Measurements from ENCODE around the gene ARL6IP4. TPM values are rescaled to one million over a fixed set of nuclear protein-coding genes. Genes with fewer than 3 reads are reported as not detected.
A peak's percentile ranks its signal among the peaks of the same experiment; 100 is the strongest.
"Not testable (repeated sequence)": the region's sequence is repeated elsewhere in the genome, so short reads cannot be mapped to it uniquely, and the experiment has no call there.

ARL6IP4 gene
- 100 to 1,000 TPM; 132 to 202 (median 187) TPM for polyA plus RNA-seq (ENCODE audit: low read depth in 6 of 6)

GRCh38 chr12:122980183-122981035, at the start of gene ARL6IP4:
ARL6IP4 (plus strand) TSS chr12:122980681; CDS start chr12:122981140, 459 bp downstream.
- H3K36me3 Mint-ChIP-seq: peaks cover 0 to 7% of the 10 kb centered on the region in 2 donors
- H3K9me3 Mint-ChIP-seq: no peaks in the 10 kb centered on the region
- no peaks in the 10 kb centered on the region for H3K27me3 Mint-ChIP-seq
- ATAC-seq (ENCODE audit: low read depth in 2 of 2) (peak; percentile 80 to 83), DNase-seq (peak; percentile 65)
- H3K4me1 Mint-ChIP-seq: peaks cover 34 to 67% (median 55%) of the 10 kb centered on the region in 3 donors
- H3K4me3 Mint-ChIP-seq: peak within 1 kb of the TSS; percentile 88 to 95 (median 92)
- H3K27ac Mint-ChIP-seq: peak within 1 kb of the TSS; percentile 44 to 90 (median 76)

- no peak for ATAC-seq (ENCODE audit: low read depth in 2 of 2)
- Mint-ChIP-seq H3K9me3 (peaks cover 0 to 2% (median 0%) of the 10 kb centered on the region in 7 donors), H3K36me3 (no peaks in the 10 kb centered on the region), H3K4me3 (no peak overlapping the region), H3K4me1 (peaks cover 11 to 39% (median 15%) of the 10 kb centered on the region in 3 donors), H3K27ac (peak overlapping the region in 1 of 6 donors; percentile 78), H3K27me3 (no peaks in the 10 kb centered on the region)
- no peak for DNase-seq
These were observed 48.3 kb upstream of the ARL6IP4 start for GRCh38 chr12:122932207-122932606.

GRCh38 chr12:122934722-122935121, 45.8 kb upstream of the ARL6IP4 start:
- ATAC-seq (ENCODE audit: low read depth in 2 of 2) (no peak), DNase-seq (no peak)
- Mint-ChIP-seq H3K9me3 (peaks cover 0 to 2% (median 0%) of the 10 kb centered on the region in 7 donors), H3K27me3 (no peaks in the 10 kb centered on the region), H3K27ac (peak overlapping the region in 1 of 6 donors; percentile 78), H3K4me3 (peak overlapping the region in 2 of 8 donors; percentile 29 to 40), H3K36me3 (no peaks in the 10 kb centered on the region), H3K4me1 (peaks cover 6 to 27% (median 8%) of the 10 kb centered on the region in 3 donors)

GRCh38 chr12:122935318-122935717, 45.2 kb upstream of the ARL6IP4 start:
- Mint-ChIP-seq H3K9me3 (peaks cover 0 to 2% (median 0%) of the 10 kb centered on the region in 7 donors), H3K27ac (peak overlapping the region in 1 of 6 donors; percentile 18), H3K4me1 (peaks cover 6 to 27% (median 8%) of the 10 kb centered on the region in 3 donors), H3K4me3 (no peak overlapping the region), H3K27me3 (no peaks in the 10 kb centered on the region), H3K36me3 (no peaks in the 10 kb centered on the region)
- DNase-seq (no peak), ATAC-seq (ENCODE audit: low read depth in 2 of 2) (no peak)

GRCh38 chr12:122937622-122938091, 42.8 kb upstream of the ARL6IP4 start:
- Mint-ChIP-seq H3K27ac (peak overlapping the region in 1 of 6 donors; percentile 16), H3K36me3 (no peaks in the 10 kb centered on the region), H3K4me3 (no peak overlapping the region), H3K9me3 (peaks cover 0 to 2% (median 0%) of the 10 kb centered on the region in 7 donors), H3K27me3 (no peaks in the 10 kb centered on the region), H3K4me1 (peaks cover 6 to 33% (median 9%) of the 10 kb centered on the region in 3 donors)
- DNase-seq (no peak), ATAC-seq (ENCODE audit: low read depth in 2 of 2) (no peak)

GRCh38 chr12:122939125-122939524, 41.4 kb upstream of the ARL6IP4 start:
- H3K4me3 Mint-ChIP-seq: no peak overlapping the region
- DNase-seq: no peak
- peaks cover 0 to 2% (median 0%) of the 10 kb centered on the region in 7 donors for H3K9me3 Mint-ChIP-seq
- no peak overlapping the region for H3K27ac Mint-ChIP-seq
- H3K4me1 Mint-ChIP-seq: peaks cover 20 to 41% (median 23%) of the 10 kb centered on the region in 3 donors
- no peak for ATAC-seq (ENCODE audit: low read depth in 2 of 2)
- H3K36me3 Mint-ChIP-seq: no peaks in the 10 kb centered on the region
- H3K27me3 Mint-ChIP-seq: no peaks in the 10 kb centered on the region

- not testable (repeated sequence) for ATAC-seq (ENCODE audit: low read depth in 2 of 2); H3K4me3 Mint-ChIP-seq; H3K27ac Mint-ChIP-seq; H3K9me3 Mint-ChIP-seq; DNase-seq; H3K27me3 Mint-ChIP-seq; H3K36me3 Mint-ChIP-seq
- peaks cover 21 to 30% (median 24%) of the 10 kb centered on the region in 3 donors for H3K4me1 Mint-ChIP-seq
These were observed 39.1 kb upstream of the ARL6IP4 start for GRCh38 chr12:122941351-122941750.

GRCh38 chr12:122942637-122943036, 37.8 kb upstream of the ARL6IP4 start:
- DNase-seq (no peak), ATAC-seq (ENCODE audit: low read depth in 2 of 2) (no peak)

GRCh38 chr12:122943196-122943595, 37.3 kb upstream of the ARL6IP4 start:
- Mint-ChIP-seq H3K4me3 (peak overlapping the region in 4 of 8 donors; percentile 27 to 67 (median 46)), H3K27me3 (no peaks in the 10 kb centered on the region), H3K36me3 (no peaks in the 10 kb centered on the region), H3K4me1 (peaks cover 33 to 47% (median 37%) of the 10 kb centered on the region in 3 donors), H3K9me3 (no peaks in the 10 kb centered on the region), H3K27ac (no peak overlapping the region)
- ATAC-seq (ENCODE audit: low read depth in 2 of 2) (no peak), DNase-seq (no peak)

More at GRCh38 chr12:122942637-122943036, 37.8 kb upstream of the ARL6IP4 start:
- H3K4me3 Mint-ChIP-seq: peak overlapping the region in 2 of 8 donors; percentile 48 to 67
- no peaks in the 10 kb centered on the region for H3K9me3 Mint-ChIP-seq
- H3K27me3 Mint-ChIP-seq: no peaks in the 10 kb centered on the region
- no peaks in the 10 kb centered on the region for H3K36me3 Mint-ChIP-seq
- no peak overlapping the region for H3K27ac Mint-ChIP-seq
- peaks cover 31 to 43% (median 37%) of the 10 kb centered on the region in 3 donors for H3K4me1 Mint-ChIP-seq

GRCh38 chr12:122944605-122945592, 35.6 kb upstream of the ARL6IP4 start:
- no peak overlapping the region for H3K27ac Mint-ChIP-seq
- peak overlapping the region in 2 of 8 donors; percentile 33 to 61 for H3K4me3 Mint-ChIP-seq
- ATAC-seq (ENCODE audit: low read depth in 2 of 2) (no peak), DNase-seq (no peak)
- no peaks in the 10 kb centered on the region for H3K9me3 Mint-ChIP-seq
- H3K36me3 Mint-ChIP-seq: no peaks in the 10 kb centered on the region
- H3K4me1 Mint-ChIP-seq: peaks cover 31 to 51% (median 37%) of the 10 kb centered on the region in 3 donors
- no peaks in the 10 kb centered on the region for H3K27me3 Mint-ChIP-seq

- Mint-ChIP-seq H3K9me3 (no peaks in the 10 kb centered on the region), H3K4me1 (peaks cover 31 to 54% (median 42%) of the 10 kb centered on the region in 3 donors), H3K4me3 (peak overlapping the region in 6 of 8 donors; percentile 27 to 88 (median 65)), H3K27me3 (no peaks in the 10 kb centered on the region), H3K36me3 (no peaks in the 10 kb centered on the region), H3K27ac (peak overlapping the region in 5 of 6 donors; percentile 38 to 83 (median 78))
- DNase-seq: no peak
- ATAC-seq (ENCODE audit: low read depth in 2 of 2): peak; percentile 38 to 43
These were observed 33.7 kb upstream of the ARL6IP4 start for GRCh38 chr12:122946690-122947341.

GRCh38 chr12:122947352-122947792, 33.1 kb upstream of the ARL6IP4 start:
- Mint-ChIP-seq H3K27me3 (no peaks in the 10 kb centered on the region), H3K9me3 (no peaks in the 10 kb centered on the region), H3K4me3 (peak overlapping the region in 5 of 8 donors; percentile 27 to 88 (median 64)), H3K36me3 (no peaks in the 10 kb centered on the region), H3K27ac (peak overlapping the region in 4 of 6 donors; percentile 38 to 83 (median 78)), H3K4me1 (peaks cover 34 to 56% (median 47%) of the 10 kb centered on the region in 3 donors)
- peak; percentile 66 to 71 for ATAC-seq (ENCODE audit: low read depth in 2 of 2)
- no peak for DNase-seq
